ENCODE data around the gene TENT5C. TPM values are rescaled to one million over a fixed set of nuclear protein-coding genes. Genes with fewer than 3 reads are reported as not detected.

The TENT5C gene
- polyA plus RNA-seq, 1 of the 3 experiments (the other 2 are of a cell fraction), result 0.90 TPM

GRCh38 chr1:117589544-117589943 lies 16.3 kb upstream of the TENT5C start:
- Histone ChIP-seq H3K4me3 (ENCODE audit: low read depth in 2 of 2, low read length in 1 of 2) (no peak overlapping the region), H3K27ac (ENCODE audit: low read depth in 2 of 2, low read length in 1 of 2) (no peak overlapping the region), H4K20me1 (ENCODE audit: insufficient read depth) (no peaks in the 10 kb centered on the region), H2AFZ (ENCODE audit: low read depth) (no peak overlapping the region), H3K4me1 (ENCODE audit: control insufficient read depth in 1 of 2, insufficient read depth in 2 of 2, low read depth in 1 of 2, low read length in 1 of 2) (no peaks in the 10 kb centered on the region; a peak in 1 of 4 replicates), H3K36me3 (replicated peaks in 1 of 2; ENCODE audit: control insufficient read depth in 1 of 2, insufficient read depth in 2 of 2, low read length in 1 of 2) (no peaks in the 10 kb centered on the region), H3K27me3 (ENCODE audit: insufficient read depth) (no peaks in the 10 kb centered on the region; the same call in 1 of the 2 replicates), H3K9me3 (no peaks in the 10 kb centered on the region), H3K79me2 (ENCODE audit: insufficient read depth) (no peaks in the 10 kb centered on the region), H3K4me2 (no peak overlapping the region), H3K9ac (no peak overlapping the region), H3K9me2 (no peaks in the 10 kb centered on the region), H3F3A (replicated peaks; ENCODE audit: insufficient read depth) (no peaks in the 10 kb centered on the region)
- 78% methylated on average over 2 of the region's 2 CpGs for WGBS (ENCODE audit: low lambda C conversion rate)
- DNase-seq, result no peak
- no peak for TF ChIP-seq POLR2AphosphoS5 (IDR thresholded peaks at IDR 0.05; ENCODE audit: low read depth, low read length)
- TF ChIP-seq RFX5 (IDR thresholded peaks at IDR 0.05; ENCODE audit: low read length), result no peak
- TF ChIP-seq SMC3 (IDR thresholded peaks at IDR 0.05; ENCODE audit: low read depth, low read length), result no peak
- no peak for TF ChIP-seq JUND (IDR thresholded peaks at IDR 0.05)
- no peak for TF ChIP-seq GATA2 (CRISPR knock-in tag; IDR thresholded peaks at IDR 0.05)
- no peak for TF ChIP-seq YY1 (IDR thresholded peaks at IDR 0.05; ENCODE audit: low read depth)
- no peak for TF ChIP-seq TAF1 (IDR thresholded peaks at IDR 0.05; ENCODE audit: borderline replicate concordance, low read depth, low read length)
- TF ChIP-seq MAX (IDR thresholded peaks at IDR 0.05; ENCODE audit: low read depth), result no peak
- POLR2A ChIA-PET, result no interaction called here
- CTCF ChIA-PET, result interaction anchor here (0.6 to 1.1 kb wide), 2 partner anchors 165 to 170 kb away, joined by 3 to 4 read pairs; no protein-coding TSS in a partner anchor

- no peaks in the 10 kb centered on the region for H3K9me2 ChIP-seq
- 2% methylated on average over 5 of the region's 7 CpGs for WGBS (ENCODE audit: low lambda C conversion rate)
- no peak for DNase-seq
- H3K79me2 ChIP-seq (ENCODE audit: insufficient read depth), result no peaks in the 10 kb centered on the region
- H3F3A ChIP-seq (replicated peaks; ENCODE audit: insufficient read depth), result no peaks in the 10 kb centered on the region
- ChIA-PET CTCF (interaction anchor here (1.1 kb wide), 1 partner anchor 169 kb away, joined by 3 read pairs; no protein-coding TSS in a partner anchor), POLR2A (no interaction called here)
- TF ChIP-seq USF2 (IDR thresholded peaks at IDR 0.05; ENCODE audit: borderline replicate concordance, low read depth, low read length) (no peak), IRF3 (IDR thresholded peaks at IDR 0.05; ENCODE audit: low read depth, low read length) (no peak), SIN3A (IDR thresholded peaks at IDR 0.05; ENCODE audit: borderline replicate concordance, low read depth, low read length) (no peak)
- H3K9me3 ChIP-seq, result no peaks in the 10 kb centered on the region
- no peak overlapping the region for H3K9ac ChIP-seq
- no peaks in the 10 kb centered on the region; a peak in 1 of 4 replicates for H3K4me1 ChIP-seq (ENCODE audit: control insufficient read depth in 1 of 2, insufficient read depth in 2 of 2, low read depth in 1 of 2, low read length in 1 of 2)
- H3K27me3 ChIP-seq (ENCODE audit: insufficient read depth), result no peaks in the 10 kb centered on the region; the same call in 1 of the 2 replicates
- no peak overlapping the region for H3K4me2 ChIP-seq
- H3K36me3 ChIP-seq (replicated peaks in 1 of 2; ENCODE audit: control insufficient read depth in 1 of 2, insufficient read depth in 2 of 2, low read length in 1 of 2), result no peaks in the 10 kb centered on the region
- no peak overlapping the region for H3K4me3 ChIP-seq (ENCODE audit: low read depth in 2 of 2, low read length in 1 of 2)
- H3K27ac ChIP-seq (ENCODE audit: low read depth in 2 of 2, low read length in 1 of 2), result no peak overlapping the region
- H2AFZ ChIP-seq (ENCODE audit: low read depth), result no peak overlapping the region
- no peaks in the 10 kb centered on the region for H4K20me1 ChIP-seq (ENCODE audit: insufficient read depth)
These were observed 15.4 kb upstream of the TENT5C start for GRCh38 chr1:117590273-117590925.
